SK-N-MC (cell line): ENCODE measurements around the gene MYB.

Experiments
- DNase-seq: peaks from one replicate; pipeline ENCODE4 v3.0.0-alpha.2; 2011; ENCODE audit warnings: low read depth, low spot score
- H3K27ac ChIP-seq: fragments of 200-600 bp; sonication (generic); 2 replicates; pipeline ENCODE4 v1.5.1; 2016; ENCODE audit warnings: mixed run types
- H3K36me3 ChIP-seq: fragments of 200-600 bp; sonication (generic); 2 replicates; pipeline ENCODE4 v1.6.1; 2017; ENCODE audit warnings: antibody characterized with exemption, low read length, mixed read lengths; ENCODE audit not compliant: insufficient read depth
- H3K4me3 ChIP-seq: fragments of 200-600 bp; sonication (generic); 2 replicates; pipeline ENCODE4 v1.5.1; 2016
- H3K9ac ChIP-seq: fragments of 200-600 bp; sonication (generic); 2 replicates; pipeline ENCODE4 v1.8.0; 2017; ENCODE audit warnings: mixed run types, mixed read lengths; ENCODE audit not compliant: insufficient read length
- H3K9me3 ChIP-seq: fragments of 200-600 bp; sonication (generic); 2 replicates; pipeline ENCODE4 v1.6.1; 2017; ENCODE audit warnings: low read depth, mild to moderate bottlenecking, antibody characterized with exemption, low read length, moderate library complexity, mixed read lengths
- EZH2 ChIP-seq: fragments of 200-600 bp; sonication (generic); IDR thresholded peaks from one replicate; pipeline ENCODE4 v1.6.1; 2017; ENCODE audit warnings: antibody characterized with exemption
- FOXP2 ChIP-seq: optimal IDR thresholded peaks from 2 replicates; pipeline ENCODE3; 2011; ENCODE audit warnings: mild to moderate bottlenecking, moderate library complexity; ENCODE audit not compliant: insufficient read depth; ENCODE audit errors: extremely low read length, control extremely low read depth
- POLR2AphosphoS5 ChIP-seq: IDR thresholded peaks from 2 replicates; pipeline ENCODE4 v1.6.1; 2012; ENCODE audit warnings: mild to moderate bottlenecking, low read depth, low read length, borderline replicate concordance

The MYB gene

DNA sequence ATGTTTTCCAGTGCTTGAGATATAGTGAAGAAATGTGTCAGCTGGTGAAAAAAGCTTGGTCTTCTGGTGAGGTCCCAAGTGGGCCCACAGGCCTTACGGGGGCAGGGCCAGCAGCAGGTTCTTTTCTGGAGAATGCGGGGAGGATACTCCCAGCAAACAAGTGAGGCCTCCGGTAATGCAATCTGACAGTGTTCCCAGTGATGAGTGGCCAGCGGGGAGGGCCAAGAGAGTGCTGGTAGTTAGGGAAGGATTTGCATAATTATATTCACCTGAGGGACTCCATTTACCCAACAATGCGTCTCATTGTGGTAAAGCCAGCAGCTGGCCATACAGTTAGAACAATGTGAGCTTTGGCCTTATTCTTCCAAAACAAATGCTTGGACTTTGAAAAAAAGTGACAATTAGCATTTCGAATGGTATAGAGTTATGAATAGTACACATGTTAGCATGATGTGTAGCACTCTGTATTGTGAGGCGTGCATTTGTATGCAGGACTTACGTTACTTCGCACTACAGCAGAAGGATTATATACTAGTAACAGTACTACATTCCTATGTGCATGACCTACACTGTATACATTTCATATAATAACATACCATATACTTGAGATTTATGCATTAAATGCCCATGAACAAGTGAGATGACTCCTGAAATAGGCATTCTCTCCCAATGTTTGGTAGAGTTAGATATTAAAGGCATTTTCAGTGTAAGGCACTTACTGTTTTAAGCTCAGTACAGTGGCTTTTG lies 69.8 kb downstream of the MYB start:
- Histone ChIP-seq H3K27ac (peak overlapping the region; percentile 68), H3K4me3 (no peak overlapping the region), H3K9ac (no peak overlapping the region), H3K9me3 (no peaks in the 10 kb centered on the region), H3K36me3 (no peaks in the 10 kb centered on the region)
- DNase-seq = no peak
- TF ChIP-seq POLR2AphosphoS5 (no peak), FOXP2 (no peak), EZH2 (no peak)

DNA sequence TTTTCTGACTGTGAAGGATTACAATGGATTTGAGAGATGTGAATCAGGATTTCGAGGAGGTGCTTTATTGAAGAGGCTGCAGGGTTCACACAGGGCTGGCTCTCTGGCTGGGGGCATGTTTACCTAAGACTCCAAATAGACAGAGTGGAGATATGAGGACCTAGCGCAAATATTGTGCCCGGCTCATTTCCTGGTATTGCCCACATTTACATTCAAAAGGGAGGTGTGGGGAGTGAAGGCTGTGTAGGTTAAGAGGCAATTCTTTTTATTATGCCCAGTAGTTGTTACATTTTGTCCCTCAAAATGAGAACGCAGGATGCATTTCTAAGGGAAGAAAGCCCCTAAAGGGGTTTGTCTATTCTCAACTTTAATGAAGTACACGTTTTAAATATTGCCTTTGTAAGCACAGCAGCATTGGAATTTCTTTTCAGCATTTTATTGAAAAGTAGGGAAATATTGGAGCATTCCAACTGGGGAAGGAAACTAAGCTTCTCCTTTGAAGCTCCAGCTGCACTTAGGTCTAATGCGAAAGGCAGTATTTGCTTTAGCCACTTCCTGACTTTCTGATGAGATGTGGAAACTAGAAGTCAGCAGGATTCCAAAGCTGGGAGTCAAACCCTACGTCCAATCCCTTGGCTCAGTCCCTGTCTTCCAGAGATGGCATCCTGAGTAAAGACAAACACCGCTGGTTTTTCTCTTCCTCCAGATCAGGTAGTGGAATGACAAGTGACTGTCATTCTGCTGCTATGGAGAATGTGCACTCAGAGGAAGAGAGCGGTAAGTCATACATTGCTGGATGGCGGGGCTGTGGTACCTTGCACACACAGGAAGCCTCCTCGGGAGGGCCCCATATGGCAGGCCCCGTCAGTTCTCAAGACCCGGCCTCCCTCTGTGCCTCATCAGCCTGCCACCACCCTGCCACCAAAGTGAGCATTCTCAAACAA lies 70.7 kb downstream of the MYB start:
- Histone ChIP-seq H3K36me3 (no peaks in the 10 kb centered on the region), H3K9ac (no peak overlapping the region), H3K4me3 (no peak overlapping the region), H3K9me3 (no peaks in the 10 kb centered on the region), H3K27ac (peak overlapping the region; percentile 68)
- TF ChIP-seq POLR2AphosphoS5 = no peak
- no peak for TF ChIP-seq FOXP2
- no peak for TF ChIP-seq EZH2
- no peak for DNase-seq

DNA sequence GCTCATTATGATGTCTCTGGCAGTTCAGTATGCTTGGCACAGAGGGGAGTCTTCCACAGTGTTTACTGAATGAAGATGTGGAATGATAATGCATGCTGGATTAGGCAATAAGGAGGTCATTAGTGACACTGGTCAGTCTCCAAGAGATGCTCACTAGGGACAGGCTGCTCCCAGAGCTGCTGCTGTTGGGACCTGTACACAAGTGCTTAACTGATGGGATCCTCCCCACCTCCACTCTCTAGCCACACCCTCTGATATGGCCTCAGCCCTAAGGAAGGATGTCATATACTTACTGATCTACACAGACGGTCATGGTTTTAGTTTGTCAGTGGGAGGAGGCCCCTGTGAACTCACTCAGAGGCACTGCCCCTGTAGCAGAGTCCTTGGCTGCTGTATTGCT lies 73.4 kb downstream of the MYB start:
- no peak for TF ChIP-seq EZH2
- TF ChIP-seq POLR2AphosphoS5 = no peak
- no peak for TF ChIP-seq FOXP2
- no peak for DNase-seq
- H3K9me3 ChIP-seq = no peaks in the 10 kb centered on the region
- H3K9ac ChIP-seq = no peak overlapping the region
- no peak overlapping the region for H3K27ac ChIP-seq
- no peak overlapping the region for H3K4me3 ChIP-seq
- no peaks in the 10 kb centered on the region for H3K36me3 ChIP-seq

DNA sequence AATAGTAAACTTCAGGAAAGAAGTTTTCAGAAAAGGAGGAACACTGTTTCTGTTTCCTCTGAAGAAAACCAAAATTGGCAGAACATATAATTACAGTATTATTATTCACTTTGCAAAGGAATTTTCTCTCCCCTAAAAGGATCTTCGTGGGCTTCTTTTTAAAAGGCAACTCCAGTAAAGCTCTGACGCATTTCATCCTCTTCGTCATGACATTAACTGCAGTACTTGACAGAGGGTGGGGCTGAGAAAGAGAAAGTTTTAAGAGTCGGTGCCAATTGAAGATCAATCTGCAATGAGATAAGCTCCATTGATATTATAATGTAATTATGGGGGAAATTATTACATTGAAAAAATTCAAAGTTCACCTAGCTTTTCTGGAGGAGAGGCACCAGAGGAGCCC lies 75.8 kb downstream of the MYB start:
- Histone ChIP-seq H3K9me3 (no peaks in the 10 kb centered on the region), H3K27ac (no peak overlapping the region), H3K4me3 (no peak overlapping the region), H3K9ac (no peak overlapping the region), H3K36me3 (no peaks in the 10 kb centered on the region)
- TF ChIP-seq EZH2 (no peak), POLR2AphosphoS5 (no peak), FOXP2 (no peak)
- DNase-seq = no peak

DNA sequence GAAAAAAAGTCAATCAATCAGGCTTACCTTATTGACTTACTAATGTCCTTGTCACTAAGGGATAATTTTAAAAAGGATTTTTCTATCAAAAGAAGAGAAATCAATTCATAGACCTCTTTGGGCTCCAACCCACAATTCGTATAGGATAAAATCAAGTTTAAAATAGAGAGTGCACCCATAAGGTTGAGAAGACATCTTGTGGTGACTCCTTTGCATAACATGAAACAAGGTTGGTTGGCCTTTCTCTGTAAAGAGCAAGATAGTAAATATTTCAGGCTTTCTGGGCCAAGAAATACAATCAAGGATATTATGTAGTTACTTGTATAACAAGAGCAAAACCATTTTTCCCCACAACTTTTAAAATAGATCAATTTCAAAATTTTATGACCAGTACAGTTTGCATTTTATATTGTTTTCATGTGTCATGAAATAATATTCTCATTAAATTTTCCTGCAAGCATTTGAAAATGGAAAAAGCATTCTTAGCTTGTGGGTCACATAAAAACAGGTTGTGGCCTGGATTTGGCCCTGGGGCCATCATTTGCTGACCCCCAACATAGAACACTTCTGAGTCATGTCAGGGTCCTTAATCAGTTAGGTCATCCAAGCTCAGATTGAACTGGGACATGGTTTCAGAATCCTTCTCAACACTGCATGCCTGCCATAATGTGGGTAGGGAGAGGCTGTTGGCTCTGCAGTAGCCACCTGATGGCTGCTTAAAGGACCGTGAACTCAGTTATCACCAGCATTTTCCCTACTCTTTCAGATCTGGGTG lies 76.7 kb downstream of the MYB start:
- H3K4me3 ChIP-seq = no peak overlapping the region
- no peak for TF ChIP-seq EZH2
- TF ChIP-seq FOXP2 = no peak
- no peak for TF ChIP-seq POLR2AphosphoS5
- no peaks in the 10 kb centered on the region for H3K9me3 ChIP-seq
- H3K9ac ChIP-seq = no peak overlapping the region
- no peaks in the 10 kb centered on the region for H3K36me3 ChIP-seq
- DNase-seq = no peak
- no peak overlapping the region for H3K27ac ChIP-seq

DNA sequence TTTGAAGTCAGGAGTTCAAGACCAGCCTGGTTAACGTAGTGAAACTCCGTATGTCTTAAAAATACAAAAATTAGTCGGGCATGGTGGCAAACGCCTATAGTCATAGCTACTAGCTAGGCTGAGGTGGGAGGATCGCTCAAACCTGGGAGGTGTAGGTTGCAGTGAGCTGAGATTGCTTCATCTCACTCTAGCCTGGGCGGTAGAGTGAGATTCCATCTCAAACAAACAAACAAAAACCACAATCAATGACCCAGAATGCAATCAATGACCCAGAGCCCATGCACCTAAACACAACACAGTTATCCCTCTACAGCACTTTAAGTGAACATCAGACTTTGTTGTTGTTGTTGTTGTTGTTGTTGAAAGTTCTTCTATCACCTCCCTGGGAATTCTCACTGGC lies 77.9 kb downstream of the MYB start:
- no peak overlapping the region for H3K27ac ChIP-seq
- no peak overlapping the region for H3K9ac ChIP-seq
- no peak overlapping the region for H3K4me3 ChIP-seq
- no peaks in the 10 kb centered on the region for H3K9me3 ChIP-seq
- no peaks in the 10 kb centered on the region for H3K36me3 ChIP-seq
- TF ChIP-seq POLR2AphosphoS5 = no peak
- TF ChIP-seq FOXP2 = no peak
- no peak for TF ChIP-seq EZH2
- DNase-seq = no peak

DNA sequence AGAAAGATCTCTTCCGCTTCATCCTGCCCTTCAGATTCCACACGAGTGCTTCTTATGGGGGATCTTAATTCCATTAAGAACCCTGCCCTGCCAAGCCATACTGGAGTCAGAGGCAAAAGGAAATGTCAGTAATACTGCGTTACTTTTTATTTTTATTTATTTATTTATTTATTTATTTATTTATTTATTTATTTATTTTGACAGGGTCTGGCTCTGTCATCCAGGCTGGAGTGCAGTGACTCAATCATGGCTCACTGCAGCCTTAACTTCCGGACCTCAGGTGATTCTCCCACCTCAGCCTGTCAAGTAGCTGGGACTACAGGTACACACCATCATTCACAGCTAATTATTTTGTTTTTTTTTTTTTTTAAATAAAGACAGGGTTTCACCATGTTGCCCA lies 79.5 kb downstream of the MYB start:
- no peak for TF ChIP-seq FOXP2
- TF ChIP-seq EZH2 = no peak
- no peak for TF ChIP-seq POLR2AphosphoS5
- Histone ChIP-seq H3K9me3 (no peaks in the 10 kb centered on the region), H3K4me3 (no peak overlapping the region), H3K9ac (no peak overlapping the region), H3K36me3 (no peaks in the 10 kb centered on the region), H3K27ac (no peak overlapping the region)
- no peak for DNase-seq

DNA sequence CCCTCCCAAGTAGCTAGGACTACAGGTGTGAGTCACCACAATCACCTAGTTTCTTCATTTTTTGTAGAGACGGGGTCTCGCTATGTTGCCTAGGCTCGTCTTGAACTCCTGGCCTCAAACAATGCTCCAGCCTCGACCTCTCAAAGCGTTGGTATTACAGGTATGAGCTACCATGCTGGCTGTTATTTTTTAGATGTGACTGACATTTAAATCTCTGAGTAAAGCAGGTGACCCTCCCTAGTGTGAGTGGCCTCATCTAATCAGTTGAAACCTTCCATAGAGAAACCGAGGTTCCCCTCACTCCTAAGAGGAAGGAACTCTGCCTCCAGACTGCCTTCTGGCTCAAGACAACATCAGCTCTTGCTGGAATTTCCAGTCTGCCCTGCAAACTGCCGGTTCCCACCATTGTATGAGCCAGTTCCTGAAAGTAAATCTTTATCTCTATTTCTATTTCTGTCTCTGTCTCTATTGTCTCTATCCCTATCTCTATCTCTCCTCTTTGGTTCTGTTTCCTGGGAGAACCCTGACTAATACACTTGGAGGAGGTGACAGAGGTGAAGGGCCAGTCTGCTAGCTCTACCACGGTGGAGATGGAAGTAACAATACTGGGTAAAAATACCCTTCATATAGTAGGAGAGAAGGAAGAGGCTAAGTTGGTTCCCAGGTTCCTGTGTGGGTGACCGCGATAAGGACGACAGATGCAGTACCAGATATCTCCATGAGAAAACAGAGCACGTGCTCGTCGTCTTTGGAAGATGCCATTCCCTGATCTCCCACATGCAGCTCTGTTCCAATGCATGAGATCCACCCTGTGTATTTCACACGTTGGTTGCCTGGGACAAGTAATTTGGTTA lies 81.0 kb downstream of the MYB start:
- TF ChIP-seq POLR2AphosphoS5 (no peak), EZH2 (no peak), FOXP2 (no peak)
- H3K4me3 ChIP-seq = no peak overlapping the region

More for the DNA sequence above, 81.0 kb downstream of the MYB start:
- H3K9me3 ChIP-seq = no peaks in the 10 kb centered on the region
- DNase-seq = no peak
- no peak overlapping the region for H3K27ac ChIP-seq
- H3K9ac ChIP-seq = no peak overlapping the region
- no peaks in the 10 kb centered on the region for H3K36me3 ChIP-seq
